Breast epithelium (tissue), 4 donors: ENCODE measurements around the gene DHCR24. TPM values are rescaled to one million over a fixed set of nuclear protein-coding genes. Genes with fewer than 3 reads are reported as not detected.

Source experiments
- DNase-seq, 2 donors: peaks; one replicate each; pipeline ENCODE4 v3.0.0-alpha.2; 2019; ENCODE audit warnings: low spot score in 2 of 2
- H3K27ac ChIP-seq, 2 donors: fragments of 200-600 bp; sonication (generic) in 1 of 2; one replicate each; pipeline ENCODE4 v1.5.1; 2016 to 2019; ENCODE audit warnings: mild to moderate bottlenecking in 1 of 2
- H3K27me3 ChIP-seq, 2 donors: fragments of 200-600 bp; sonication (generic) in 1 of 2; one replicate each; pipeline versions ENCODE4 v1.5.1 to v1.6.0; 2017 to 2019; ENCODE audit warnings: control low read depth in 1 of 2, mild to moderate bottlenecking in 1 of 2
- H3K36me3 ChIP-seq: fragments of 200-600 bp; one replicate; pipeline ENCODE4 v1.5.1; 2019
- H3K4me1 ChIP-seq, 2 donors: fragments of 200-600 bp; sonication (generic); one replicate each; pipeline ENCODE4 v1.5.1; 2016 to 2019; ENCODE audit warnings: control low read depth in 1 of 2
- H3K4me3 ChIP-seq, 3 donors: fragments of 200-600 bp; sonication (generic); 1 replicate in 2 of 3; 2 replicates in 1 of 3; pipeline ENCODE4 v1.5.1; 2016 to 2019; ENCODE audit warnings: mild to moderate bottlenecking in 3 of 3, moderate library complexity in 2 of 3
- H3K9me3 ChIP-seq, 2 donors: fragments of 200-600 bp; sonication (generic) in 1 of 2; one replicate each; pipeline ENCODE4 v1.5.1; 2016 to 2019; ENCODE audit warnings: control low read depth in 1 of 2
- POLR2A ChIP-seq: fragments of 450-650 bp; IDR thresholded peaks from one replicate; pipeline ENCODE4 v1.6.1; 2016; ENCODE audit warnings: antibody characterized with exemption, mild to moderate bottlenecking, moderate library complexity
- POLR2AphosphoS5 ChIP-seq, 3 donors: sonication (generic); formaldehyde crosslinking; IDR thresholded peaks; one replicate each; pipeline ENCODE4 v1.6.1; 2017; ENCODE audit warnings: antibody characterized with exemption in 3 of 3
- intact Hi-C: fragments of 100-400 bp; cut with DNase I; formaldehyde crosslinking; loops from one replicate; pipeline ENCODE4 v1.15.1; 2023; ENCODE audit warnings: low total_unique reads
- total RNA-seq, 3 donors: library from RNA; depleted of rRNA; stranded (reverse); fragments of >200 nt; gene quantifications; one replicate each; pipeline ENCODE4 v1.1.0, GENCODE V29; 2016
- TF ChIP-seq, protein P1 (sequence below), 3 donors: fragments of 450-650 bp; IDR thresholded peaks; one replicate each; pipeline ENCODE4 v1.5.1; 2016 to 2017; ENCODE audit warnings: antibody characterized with exemption in 3 of 3, mild to moderate bottlenecking in 3 of 3, moderate library complexity in 3 of 3

The DHCR24 gene
- total RNA-seq, 3 donors from 2014 or later, result 149 to 230 (median 157) TPM

DNA sequence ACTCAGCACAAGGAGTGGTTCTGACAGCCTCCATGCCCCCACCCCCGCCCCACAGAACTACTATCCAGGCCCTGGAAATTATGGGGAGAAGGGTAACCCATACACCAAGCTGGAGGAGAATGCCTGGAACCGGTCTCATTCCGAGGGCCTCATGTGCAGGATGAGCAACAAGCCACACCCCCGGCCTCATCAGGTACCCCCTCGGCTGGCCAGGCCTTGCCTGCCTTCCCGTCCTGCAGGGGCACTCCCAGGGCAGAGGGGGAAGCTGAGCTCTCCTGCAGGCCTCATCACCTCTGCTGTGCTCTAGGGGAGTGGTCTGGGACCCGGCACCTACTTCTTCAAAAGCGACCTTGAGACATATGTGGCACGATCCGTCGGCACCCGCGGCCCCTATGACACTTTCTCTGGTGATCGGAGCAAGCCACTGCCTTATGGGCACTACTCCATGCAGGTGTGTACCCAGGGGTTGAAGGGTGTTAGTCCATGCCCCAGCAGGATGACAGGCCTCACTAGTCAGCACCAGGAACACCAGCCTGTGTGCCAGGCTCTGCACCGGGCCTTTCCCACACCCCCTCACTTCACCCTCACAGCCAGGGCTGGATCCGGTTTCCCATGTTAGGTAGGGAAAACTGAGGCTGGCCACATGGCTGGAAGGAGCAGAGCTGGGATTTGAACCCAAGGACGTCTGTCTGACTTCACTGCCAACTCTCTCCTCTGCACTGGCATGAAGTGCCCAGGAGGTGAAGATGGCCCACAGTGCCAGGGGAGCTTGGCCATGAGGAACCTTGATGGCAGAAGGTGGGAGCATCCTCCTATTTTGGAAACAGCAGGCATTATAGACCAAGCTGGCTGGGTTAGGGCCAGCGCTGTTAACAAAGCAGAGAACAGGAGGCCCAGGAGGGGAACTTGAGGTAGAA, 75.0 kb downstream of the DHCR24 start:
- TF ChIP-seq, protein P1, sequence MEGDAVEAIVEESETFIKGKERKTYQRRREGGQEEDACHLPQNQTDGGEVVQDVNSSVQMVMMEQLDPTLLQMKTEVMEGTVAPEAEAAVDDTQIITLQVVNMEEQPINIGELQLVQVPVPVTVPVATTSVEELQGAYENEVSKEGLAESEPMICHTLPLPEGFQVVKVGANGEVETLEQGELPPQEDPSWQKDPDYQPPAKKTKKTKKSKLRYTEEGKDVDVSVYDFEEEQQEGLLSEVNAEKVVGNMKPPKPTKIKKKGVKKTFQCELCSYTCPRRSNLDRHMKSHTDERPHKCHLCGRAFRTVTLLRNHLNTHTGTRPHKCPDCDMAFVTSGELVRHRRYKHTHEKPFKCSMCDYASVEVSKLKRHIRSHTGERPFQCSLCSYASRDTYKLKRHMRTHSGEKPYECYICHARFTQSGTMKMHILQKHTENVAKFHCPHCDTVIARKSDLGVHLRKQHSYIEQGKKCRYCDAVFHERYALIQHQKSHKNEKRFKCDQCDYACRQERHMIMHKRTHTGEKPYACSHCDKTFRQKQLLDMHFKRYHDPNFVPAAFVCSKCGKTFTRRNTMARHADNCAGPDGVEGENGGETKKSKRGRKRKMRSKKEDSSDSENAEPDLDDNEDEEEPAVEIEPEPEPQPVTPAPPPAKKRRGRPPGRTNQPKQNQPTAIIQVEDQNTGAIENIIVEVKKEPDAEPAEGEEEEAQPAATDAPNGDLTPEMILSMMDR (IDR thresholded peaks at IDR 0.05), result no peak
- no peak for TF ChIP-seq POLR2AphosphoS5 (IDR thresholded peaks at IDR 0.05)
- TF ChIP-seq POLR2A, result no peak
- no peaks in the 10 kb centered on the region for H3K36me3 ChIP-seq
- no peaks in the 10 kb centered on the region for H3K27me3 ChIP-seq
- DNase-seq, result peak in 1 of 2 donors; percentile 13
- no peak overlapping the region for H3K27ac ChIP-seq
- no peak overlapping the region for H3K4me3 ChIP-seq
- no peaks in the 10 kb centered on the region for H3K4me1 ChIP-seq
- H3K9me3 ChIP-seq, result no peaks in the 10 kb centered on the region
- intact Hi-C loops, result no loop called here

DNA sequence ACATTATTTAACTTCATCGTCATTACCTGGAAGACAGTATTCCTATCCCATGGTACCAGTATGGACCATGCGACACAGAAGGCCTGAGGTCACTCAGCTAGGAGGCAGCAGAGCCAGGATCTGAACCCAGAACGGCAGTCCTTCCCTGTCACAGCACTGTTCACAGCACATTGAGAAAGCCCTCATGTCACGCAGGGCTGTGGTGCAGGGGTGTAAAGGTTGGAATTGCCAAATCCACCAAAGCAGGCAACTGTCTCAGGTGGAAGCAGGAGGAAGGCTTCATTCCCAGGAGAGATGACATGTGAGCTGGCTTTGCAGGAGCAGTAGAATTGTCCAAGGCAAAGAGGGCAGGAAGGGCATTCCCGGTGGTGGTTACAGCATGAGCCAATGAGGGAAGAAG, 75.9 kb downstream of the DHCR24 start:
- Histone ChIP-seq H3K36me3 (no peaks in the 10 kb centered on the region), H3K9me3 (no peaks in the 10 kb centered on the region), H3K27me3 (no peaks in the 10 kb centered on the region), H3K4me3 (no peak overlapping the region), H3K27ac (no peak overlapping the region), H3K4me1 (no peaks in the 10 kb centered on the region)
- intact Hi-C loops, result no loop called here
- DNase-seq, result peak in 1 of 2 donors; percentile 6
- no peak for TF ChIP-seq POLR2A
- no peak for TF ChIP-seq POLR2AphosphoS5 (IDR thresholded peaks at IDR 0.05)
- TF ChIP-seq, protein P1 (IDR thresholded peaks at IDR 0.05), result no peak

DNA sequence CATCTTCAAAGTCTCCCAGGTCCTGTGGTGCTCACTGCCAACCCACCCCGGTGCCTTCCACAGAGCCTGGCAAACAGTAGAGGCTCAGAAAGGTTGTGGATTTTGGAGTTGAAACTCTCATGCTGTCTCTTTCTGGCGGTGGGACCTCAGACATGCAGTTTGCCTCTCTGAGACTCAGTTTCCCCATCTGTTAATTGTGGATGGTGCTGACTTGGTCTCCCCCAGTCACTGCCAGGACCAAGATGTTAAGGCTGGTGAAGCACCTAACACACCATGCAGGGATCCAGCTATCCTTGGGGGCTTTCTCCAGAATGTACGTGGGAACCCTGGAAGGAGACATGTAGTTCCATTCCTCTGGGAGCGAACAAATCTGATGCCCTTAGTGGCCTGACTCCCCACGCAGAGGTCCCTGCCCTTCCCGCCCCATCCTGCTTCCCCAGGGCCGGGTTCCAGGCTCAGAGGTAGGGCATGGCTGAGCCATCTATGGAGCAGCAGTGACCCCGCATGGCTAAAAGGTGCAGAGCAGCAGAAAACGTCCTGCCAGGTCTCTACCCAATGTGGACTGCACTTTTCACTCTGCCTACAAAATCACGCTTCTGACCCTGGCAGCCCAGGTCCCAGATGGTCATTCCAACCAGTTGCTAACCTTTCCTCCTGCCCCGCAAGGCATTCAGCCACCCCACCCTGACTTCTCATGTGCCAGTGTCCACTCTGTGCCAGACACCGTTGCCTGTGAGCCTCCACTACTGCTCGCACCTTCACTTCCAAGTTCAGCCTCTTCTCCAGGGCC, 76.6 kb downstream of the DHCR24 start:
- no peak overlapping the region for H3K4me3 ChIP-seq
- H3K4me1 ChIP-seq, result no peaks in the 10 kb centered on the region
- no peaks in the 10 kb centered on the region for H3K27me3 ChIP-seq
- no peak for TF ChIP-seq POLR2AphosphoS5 (IDR thresholded peaks at IDR 0.05)
- TF ChIP-seq, protein P1 (IDR thresholded peaks at IDR 0.05), result peak; percentile 48 to 86 (median 84)
- no peak for TF ChIP-seq POLR2A
- H3K9me3 ChIP-seq, result no peaks in the 10 kb centered on the region
- H3K27ac ChIP-seq, result no peak overlapping the region
- no peaks in the 10 kb centered on the region for H3K36me3 ChIP-seq
- DNase-seq, result peak in 1 of 2 donors; percentile 50
- intact Hi-C loops, result no loop called here

DNA sequence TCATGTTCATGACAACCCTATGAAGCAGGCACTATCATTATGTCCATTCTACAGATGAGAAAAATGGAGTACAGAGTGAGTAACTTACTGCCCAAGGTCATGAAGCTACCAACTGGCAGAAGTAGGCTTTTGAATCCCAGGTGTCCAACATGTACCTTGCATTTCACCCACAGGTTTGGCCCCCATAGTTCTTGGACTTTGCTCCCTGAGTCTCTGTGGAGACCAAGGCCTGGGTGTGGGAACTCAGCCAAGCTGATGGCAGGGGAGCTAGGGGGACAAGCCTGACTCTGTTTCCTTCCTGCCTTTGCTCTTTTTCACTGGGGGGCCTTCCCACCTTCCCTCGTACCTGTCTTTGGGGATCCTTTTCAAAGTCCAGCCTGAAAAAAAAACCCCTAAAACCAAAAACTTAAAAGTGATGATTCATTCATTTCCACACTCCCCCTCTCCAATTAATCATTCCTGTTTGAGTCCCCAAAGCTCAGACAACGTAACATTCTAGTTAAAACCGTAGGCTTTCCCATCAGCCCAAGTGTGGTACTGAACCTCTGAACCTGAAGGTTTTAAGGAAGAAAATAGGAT, 77.4 kb downstream of the DHCR24 start:
- no peaks in the 10 kb centered on the region for H3K36me3 ChIP-seq
- H3K27ac ChIP-seq, result no peak overlapping the region
- no peak for DNase-seq
- H3K4me1 ChIP-seq, result no peaks in the 10 kb centered on the region
- no peaks in the 10 kb centered on the region for H3K27me3 ChIP-seq
- no peaks in the 10 kb centered on the region for H3K9me3 ChIP-seq
- H3K4me3 ChIP-seq, result no peak overlapping the region
- intact Hi-C loops, result loop anchor here (5.0 to 10.0 kb wide), 2 partner anchors 137 to 405 kb away; partner anchors contain the start of gene SSBP3
- TF ChIP-seq POLR2A (no peak), POLR2AphosphoS5 (IDR thresholded peaks at IDR 0.05) (no peak)
- TF ChIP-seq, protein P1 (IDR thresholded peaks at IDR 0.05), result no peak
